ENCODE results near the gene SCGB3A2. TPM values are rescaled to one million over a fixed set of nuclear protein-coding genes. Genes with fewer than 3 reads are reported as not detected.

Gene SCGB3A2
- total and polyA plus RNA-seq, 2 of the 8 experiments (the other 6 are each of a cell fraction or from before 2014, with no cell fraction given) = 47.1 to 63.6 TPM

- H3K4me1 ChIP-seq (replicated peaks in 1 of 4; ENCODE audit: control insufficient read depth in 3 of 4, insufficient read depth in 4 of 4, low read length in 3 of 4) = no peaks in the 10 kb centered on the region
- TF ChIP-seq SIRT6 (IDR thresholded peaks at IDR 0.05; ENCODE audit: low read length) = no peak
- TF ChIP-seq ASH2L (IDR thresholded peaks at IDR 0.05; ENCODE audit: low read length) = no peak
- no peak for TF ChIP-seq SAP30 (IDR thresholded peaks at IDR 0.05; ENCODE audit: insufficient read depth, insufficient replicate concordance, low read length)
- TF ChIP-seq TAF7 (optimal IDR thresholded peaks at IDR 0.05; ENCODE audit: borderline replicate concordance, low read depth, low read length) = no peak
- TF ChIP-seq ATF3 (IDR thresholded peaks at IDR 0.05; ENCODE audit: insufficient read depth, low read depth, low read length) = no peak
- no peak for TF ChIP-seq JUN (IDR thresholded peaks at IDR 0.05; ENCODE audit: low read depth, low read length)
- TF ChIP-seq CEBPB (IDR thresholded peaks at IDR 0.05; ENCODE audit: low read depth, low read length) = no peak
- TF ChIP-seq TBP (IDR thresholded peaks at IDR 0.05; ENCODE audit: low read depth, low read length) = no peak
Observed at GRCh38 chr5:147904110-147904509, 25.6 kb downstream of the SCGB3A2 start.

More at GRCh38 chr5:147904110-147904509, 25.6 kb downstream of the SCGB3A2 start:
- no peak overlapping the region for H2BK120ac ChIP-seq (replicated peaks; ENCODE audit: low read depth, low read length)
- no peak overlapping the region for H3K14ac ChIP-seq (ENCODE audit: insufficient read length)
- WGBS, 2 experiments (ENCODE audit: extremely low coverage in 1 of 2, insufficient coverage in 1 of 2, insufficient read length in 1 of 2, insufficient replicate concordance in 2 of 2, low coverage in 1 of 2, low lambda C conversion rate in 2 of 2, missing lambda C conversion rate in 1 of 2) = 87% methylated on average over 4 of the region's 4 CpGs; no CpG with 5 or more reads in 1 of the 2 experiments
- H4K5ac ChIP-seq (ENCODE audit: insufficient read length, low read depth, low read length) = no peak overlapping the region
- H2BK15ac ChIP-seq (ENCODE audit: low read length) = no peak overlapping the region
- DNase-seq (ENCODE audit: low read depth in 1 of 2, low spot score in 2 of 2) (no peak), FAIRE-seq (no peak)
- no peak overlapping the region for H3K4ac ChIP-seq (replicated peaks; ENCODE audit: insufficient read length, low read depth, low read length)
- no peak overlapping the region for H2BK5ac ChIP-seq (ENCODE audit: low read depth, low read length)
- H3K36me3 ChIP-seq (ENCODE audit: control insufficient read depth in 2 of 4, insufficient read depth in 4 of 4, low read length in 3 of 4) = no peaks in the 10 kb centered on the region
- no peak overlapping the region for H3K27ac ChIP-seq (ENCODE audit: low read depth, low read length)
- no peak overlapping the region for H3K9ac ChIP-seq (replicated peaks in 1 of 4; ENCODE audit: extremely low read depth in 1 of 4, low read depth in 3 of 4, low read length in 3 of 4)
- H3K4me2 ChIP-seq (ENCODE audit: insufficient read depth in 1 of 2, low read depth in 2 of 2, low read length in 2 of 2) = no peak overlapping the region
- H2BK20ac ChIP-seq (ENCODE audit: low read length) = no peak overlapping the region
- H3K27me3 ChIP-seq (replicated peaks in 1 of 4; ENCODE audit: control insufficient read depth in 3 of 4, extremely low read depth in 1 of 4, insufficient read depth in 3 of 4, low read length in 3 of 4) = no peaks in the 10 kb centered on the region
- ChIA-PET CTCF (ENCODE audit: partially characterized antibody) (interaction anchor here (1.5 kb wide), 1 partner anchor 13 kb away, joined by 5 read pairs; no protein-coding TSS in a partner anchor), POLR2A (ENCODE audit: partially characterized antibody) (interaction anchor here (0.6 to 1.1 kb wide), 4 partner anchors 29 to 60 kb away, joined by 3 read pairs; no protein-coding TSS in a partner anchor)
- H3K4me3 ChIP-seq (ENCODE audit: extremely low read depth in 1 of 4, insufficient read depth in 2 of 4, low read depth in 3 of 4, low read length in 4 of 4) = no peak overlapping the region
- no peak overlapping the region for H3K56ac ChIP-seq (replicated peaks; ENCODE audit: insufficient read length, low read depth, low read length)
- no peak overlapping the region for H3K23ac ChIP-seq (ENCODE audit: insufficient read length)
- no peaks in the 10 kb centered on the region for H3K9me3 ChIP-seq (ENCODE audit: insufficient read depth in 2 of 2, low read depth in 1 of 2, low read length in 1 of 2)
- H4K20me1 ChIP-seq (replicated peaks in 1 of 2; ENCODE audit: control insufficient read depth in 1 of 2, insufficient read depth in 2 of 2, low read length in 2 of 2) = no peaks in the 10 kb centered on the region
- no peak overlapping the region for H3K18ac ChIP-seq (ENCODE audit: extremely low read depth, low read length)
- no peak overlapping the region for H4K91ac ChIP-seq (replicated peaks; ENCODE audit: insufficient read length, low read length)
- 0 out of 2 replicates have a peak overlapping the region, but pooled peaks have one; percentile 1 for H2AFZ ChIP-seq (ENCODE audit: low read length)
- H4K8ac ChIP-seq (ENCODE audit: extremely low read depth, insufficient read depth, low read length) = no peak overlapping the region
- no peak overlapping the region for H2AK5ac ChIP-seq (ENCODE audit: low read depth, low read length)
- no peak overlapping the region for H2BK12ac ChIP-seq (ENCODE audit: low read depth, low read length)
- H3K79me2 ChIP-seq (ENCODE audit: control insufficient read depth in 1 of 2, insufficient read depth in 2 of 2, low read length in 2 of 2) = no peaks in the 10 kb centered on the region
- no peaks in the 10 kb centered on the region for H3K23me2 ChIP-seq (ENCODE audit: low read depth, low read length)
- no peaks in the 10 kb centered on the region for H3K79me1 ChIP-seq (ENCODE audit: low read depth, low read length)
